HG03460 (cell line): ENCODE results near the gene PPP2R2C.

Experiments used
- ATAC-seq: cut with Tn5 transposase; IDR thresholded peaks from one replicate; pipeline ENCODE4 v1.9.1; 2021; ENCODE audit not compliant: unreplicated experiment

Gene PPP2R2C

DNA sequence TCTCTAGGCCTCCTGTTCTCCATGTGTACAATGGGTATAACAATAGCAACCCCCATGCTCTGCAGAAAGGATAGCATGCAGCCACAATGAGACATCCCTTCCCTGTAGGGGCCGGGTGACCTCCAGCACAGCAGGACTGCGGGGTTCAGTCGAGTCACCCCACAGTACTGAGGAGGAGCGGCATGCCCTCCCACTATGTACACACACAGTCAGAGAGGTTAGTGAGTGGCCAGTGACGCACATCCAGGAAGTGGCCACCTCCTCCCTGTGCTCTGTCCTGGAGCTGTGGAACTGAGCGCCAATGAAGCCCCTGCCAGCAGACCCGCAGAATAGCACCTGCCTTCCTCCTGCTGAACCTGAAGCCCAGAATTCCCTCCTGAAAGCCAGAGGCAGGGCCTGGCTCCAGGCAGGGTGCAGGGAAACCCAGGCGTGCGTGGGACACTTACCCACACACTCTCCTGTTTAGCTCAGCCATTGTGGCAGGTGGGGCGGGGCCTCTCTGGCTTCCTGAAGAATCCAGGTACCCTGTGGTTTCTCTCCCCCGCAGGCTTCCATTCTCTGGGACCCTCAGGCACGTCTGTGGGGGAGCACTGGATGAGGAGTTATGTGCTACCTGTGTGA, 152.8 kb downstream of the PPP2R2C start:
- ATAC-seq, result no peak

DNA sequence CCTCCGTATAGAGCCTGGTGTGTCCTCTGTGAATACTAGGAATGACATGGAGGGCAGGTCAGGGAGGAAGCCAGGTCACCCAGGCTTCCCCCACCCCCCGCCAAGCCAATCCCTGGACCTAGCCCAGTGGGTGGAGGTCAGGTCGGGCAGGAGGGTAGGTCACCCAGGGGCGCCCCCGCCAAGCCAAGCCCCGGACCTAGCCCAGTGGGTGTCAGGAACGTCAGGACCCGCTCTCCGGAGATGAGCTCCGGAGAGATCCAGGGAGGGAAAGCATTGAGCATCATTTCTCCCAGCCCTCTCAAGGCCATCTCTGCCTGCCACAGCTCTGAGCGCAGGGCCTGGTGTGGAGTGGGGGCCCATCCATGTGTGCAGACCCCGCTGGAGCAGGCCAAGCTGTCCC, 154.2 kb downstream of the PPP2R2C start:
- ATAC-seq, result no peak

DNA sequence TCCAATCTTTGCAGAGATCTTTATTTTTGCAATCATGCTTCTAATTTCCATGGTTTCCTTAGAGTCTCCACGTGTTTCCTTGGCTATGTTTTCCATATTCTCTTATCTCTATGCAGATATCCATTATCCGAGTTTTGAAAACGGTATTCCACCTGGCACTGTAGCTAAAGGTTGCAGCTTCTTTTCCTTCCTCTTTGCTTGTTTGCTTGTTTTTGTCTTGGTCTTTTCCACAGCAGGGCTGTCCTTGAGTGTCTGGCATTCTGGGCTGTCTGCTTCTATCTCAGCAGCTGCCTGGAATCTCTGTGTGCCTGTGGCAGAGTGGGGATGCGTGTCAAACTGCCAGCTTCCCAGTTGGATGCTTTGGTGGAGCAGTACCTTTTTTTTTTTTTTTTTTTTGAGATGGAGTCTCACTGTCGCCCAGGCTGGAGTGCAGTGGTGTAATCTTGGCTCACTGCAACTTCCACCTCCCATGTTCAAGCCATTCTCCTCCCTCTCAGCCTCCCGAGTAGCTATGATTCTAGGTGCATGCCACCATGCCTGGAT, 155.9 kb downstream of the PPP2R2C start:
- no peak for ATAC-seq

DNA sequence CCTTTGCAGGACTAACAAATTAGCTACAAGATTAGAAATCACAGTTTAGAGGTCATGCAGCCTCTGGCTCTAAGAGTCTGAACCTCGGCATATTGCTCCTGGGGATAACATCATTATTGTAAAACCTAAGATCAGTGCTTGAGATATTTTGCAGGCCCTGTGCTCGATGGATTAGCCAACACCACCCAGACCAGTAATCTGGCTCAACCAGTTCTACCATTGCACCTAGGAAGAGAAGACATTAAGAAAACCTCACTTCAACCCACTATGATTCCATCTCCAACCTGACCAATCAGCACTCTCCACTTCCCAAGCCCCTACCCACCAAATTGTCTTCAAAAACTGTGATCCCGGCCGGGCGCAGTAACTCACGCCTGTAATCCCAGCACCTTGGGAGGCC, 159.2 kb downstream of the PPP2R2C start:
- ATAC-seq, result no peak

DNA sequence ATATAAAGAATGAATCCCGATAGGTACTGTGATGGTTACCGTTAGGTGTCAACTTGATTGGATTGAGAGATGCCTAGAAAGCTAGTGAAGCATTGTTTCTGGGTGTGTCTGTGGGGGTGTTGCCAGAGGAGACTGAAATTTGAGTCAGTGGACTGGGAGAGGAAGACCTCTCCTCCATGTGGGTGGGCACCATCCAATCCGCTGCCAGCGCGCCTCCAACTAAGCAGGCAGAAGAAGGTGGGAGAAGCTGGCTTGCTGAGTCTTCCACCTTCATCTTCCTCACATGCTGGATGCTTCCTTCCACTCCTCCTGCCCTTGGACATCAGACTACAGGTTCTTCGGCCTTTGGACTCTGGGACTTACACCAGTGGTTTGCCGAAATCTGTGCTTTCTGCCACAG, 162.6 kb downstream of the PPP2R2C start:
- ATAC-seq, result no peak

DNA sequence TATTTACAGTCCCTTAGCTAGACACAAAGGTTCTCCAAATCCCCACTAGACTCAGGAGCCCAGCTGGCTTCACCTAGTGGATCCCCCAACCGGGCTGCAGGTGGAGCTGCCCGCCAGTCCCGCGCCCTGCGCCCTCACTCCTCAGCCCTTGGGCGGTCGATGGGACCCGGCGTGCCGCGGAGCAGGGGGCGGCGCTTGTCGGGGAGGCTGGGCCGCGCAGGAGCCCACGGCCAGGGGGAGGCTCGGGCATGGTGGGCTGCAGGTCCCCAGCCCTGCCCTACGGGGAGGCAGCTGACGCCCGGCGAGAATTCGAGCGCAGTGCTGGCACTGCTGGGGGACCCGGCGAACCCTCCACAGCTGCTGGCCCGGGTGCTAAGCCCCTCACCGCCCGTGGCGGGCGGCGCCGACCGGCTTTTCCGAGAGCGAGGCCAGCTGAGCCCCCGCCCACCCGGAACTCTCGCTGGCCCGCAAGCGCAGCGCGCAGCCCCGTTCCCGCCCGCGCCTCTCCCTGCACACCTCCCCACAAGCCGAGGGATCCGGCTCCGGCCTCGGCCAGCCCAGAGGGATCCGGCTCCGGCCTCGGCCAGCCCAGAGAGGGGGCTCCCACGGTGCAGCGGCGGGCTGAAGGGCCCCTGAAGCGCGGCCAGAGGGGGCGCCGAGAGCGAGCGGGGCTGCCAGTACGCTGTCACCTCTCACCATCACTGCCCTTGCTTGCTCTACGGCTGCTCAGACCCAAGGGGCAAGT, 163.3 kb downstream of the PPP2R2C start:
- no peak for ATAC-seq

DNA sequence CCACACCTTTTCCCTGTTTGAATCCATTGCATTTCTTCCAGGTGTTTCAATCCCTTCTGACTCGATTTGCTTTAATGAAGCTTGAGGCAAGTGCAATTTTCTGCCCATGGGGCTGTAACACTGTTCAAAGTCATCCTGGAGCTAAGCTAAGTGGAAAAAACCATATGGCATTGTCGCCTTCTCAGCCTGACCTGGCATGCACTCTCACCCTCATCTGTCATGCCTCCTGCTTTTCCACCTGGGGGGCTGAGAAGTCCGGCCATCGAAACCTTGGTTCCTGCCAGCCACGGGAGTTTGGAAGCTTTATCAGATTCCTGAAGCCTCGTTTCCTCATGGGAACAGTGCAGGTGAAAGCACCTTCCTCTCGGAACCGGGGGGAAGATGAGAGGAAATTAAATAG, 164.5 kb downstream of the PPP2R2C start:
- ATAC-seq, result no peak

DNA sequence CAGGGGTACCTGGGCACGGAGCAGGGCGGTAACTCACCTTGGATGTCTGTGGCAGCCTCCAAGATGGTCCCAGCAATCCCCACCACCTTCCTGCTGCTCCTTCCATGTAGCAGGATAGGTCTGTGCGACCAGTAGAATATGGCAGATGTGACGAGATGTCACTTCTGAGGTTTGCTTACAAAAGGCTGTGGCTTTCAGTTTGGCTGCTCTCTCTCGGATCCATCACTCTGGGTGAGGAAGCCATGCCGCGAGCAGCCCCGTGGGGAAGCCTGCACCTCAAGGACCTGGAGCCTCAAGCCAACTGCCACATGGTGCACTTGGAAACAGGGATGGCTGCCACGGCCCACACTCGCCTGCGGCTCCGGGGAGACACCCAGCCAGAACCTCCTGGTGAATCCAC, 165.2 kb downstream of the PPP2R2C start:
- no peak for ATAC-seq

DNA sequence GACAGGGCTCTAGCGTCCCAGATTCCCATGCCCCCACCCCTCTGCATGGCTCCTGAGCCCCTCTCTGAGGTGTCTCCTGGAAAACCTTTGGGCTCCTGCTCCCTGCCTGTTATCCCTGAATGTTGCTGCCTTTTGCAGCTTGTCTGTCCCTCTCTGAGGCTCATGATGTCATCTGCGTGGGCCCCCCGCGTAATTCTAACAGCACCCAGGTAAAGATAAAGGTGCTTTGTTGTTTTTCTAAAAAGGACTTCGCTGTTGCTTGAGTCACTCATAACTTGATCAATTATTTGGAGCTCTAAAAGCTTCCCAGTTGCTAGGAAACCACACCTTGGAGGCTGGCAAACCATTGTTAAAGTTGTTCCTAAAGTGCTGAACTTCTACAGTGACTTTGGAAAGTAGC, 166.1 kb downstream of the PPP2R2C start:
- no peak for ATAC-seq

DNA sequence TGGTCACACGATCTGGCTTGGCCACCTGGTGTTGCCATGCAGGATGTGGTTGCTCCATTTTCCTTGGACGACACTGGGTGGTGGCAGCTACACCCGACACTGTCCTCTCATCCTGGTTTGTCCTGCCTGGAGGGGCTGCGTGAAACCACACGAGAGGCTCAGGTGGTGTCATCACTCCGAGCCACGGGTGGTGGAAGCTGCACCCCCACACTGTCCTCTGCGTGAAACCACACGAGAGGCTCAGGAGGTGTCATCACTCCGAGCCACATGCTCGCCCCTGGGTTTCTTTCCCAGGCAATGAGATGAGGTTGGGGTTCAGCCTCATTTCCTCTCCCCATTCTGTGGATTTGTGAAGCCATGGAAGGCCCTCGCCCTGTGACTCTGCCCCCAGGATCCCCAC, 168.5 kb downstream of the PPP2R2C start:
- no peak for ATAC-seq

DNA sequence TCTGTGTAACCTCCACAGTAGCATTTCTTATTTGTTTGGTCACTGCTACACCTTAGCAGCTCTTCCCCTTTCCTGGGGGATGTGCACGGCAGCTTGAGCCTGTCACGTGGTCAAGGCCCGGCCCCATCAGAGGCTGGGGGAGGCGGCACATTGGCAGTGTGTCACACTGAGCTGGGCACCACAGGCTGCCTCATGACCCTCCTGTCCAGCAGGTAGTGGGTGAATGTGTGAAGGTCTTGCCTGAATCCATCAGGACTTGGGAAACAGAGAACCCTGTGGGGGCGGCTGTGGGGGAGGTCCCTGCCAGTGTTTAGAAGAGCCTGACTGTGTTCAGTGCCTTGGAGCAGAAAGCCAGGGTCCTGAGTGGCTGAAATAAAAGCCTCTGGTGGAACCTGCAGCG, 169.5 kb downstream of the PPP2R2C start:
- ATAC-seq, result no peak

DNA sequence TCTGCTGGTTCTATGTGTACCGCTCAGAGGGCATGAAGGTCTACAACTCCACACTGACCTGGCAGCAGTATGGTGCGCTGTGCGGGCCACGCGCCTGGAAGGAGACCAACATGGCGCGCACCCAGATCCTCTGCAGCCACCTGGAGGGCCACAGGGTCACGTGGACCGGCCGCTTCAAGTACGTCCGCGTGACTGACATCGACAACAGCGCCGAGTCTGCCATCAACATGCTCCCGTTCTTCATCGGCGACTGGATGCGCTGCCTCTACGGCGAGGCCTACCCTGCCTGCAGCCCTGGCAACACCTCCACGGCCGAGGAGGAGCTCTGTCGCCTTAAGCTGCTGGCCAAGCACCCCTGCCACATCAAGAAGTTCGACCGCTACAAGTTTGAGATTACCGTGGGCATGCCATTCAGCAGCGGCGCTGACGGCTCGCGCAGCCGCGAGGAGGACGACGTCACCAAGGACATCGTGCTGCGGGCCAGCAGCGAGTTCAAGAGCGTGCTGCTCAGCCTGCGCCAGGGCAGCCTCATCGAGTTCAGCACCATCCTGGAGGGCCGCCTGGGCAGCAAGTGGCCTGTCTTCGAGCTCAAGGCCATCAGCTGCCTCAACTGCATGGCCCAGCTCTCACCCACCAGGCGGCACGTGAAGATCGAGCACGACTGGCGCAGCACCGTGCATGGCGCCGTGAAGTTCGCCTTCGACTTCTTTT, 170.5 kb downstream of the PPP2R2C start:
- no peak for ATAC-seq

DNA sequence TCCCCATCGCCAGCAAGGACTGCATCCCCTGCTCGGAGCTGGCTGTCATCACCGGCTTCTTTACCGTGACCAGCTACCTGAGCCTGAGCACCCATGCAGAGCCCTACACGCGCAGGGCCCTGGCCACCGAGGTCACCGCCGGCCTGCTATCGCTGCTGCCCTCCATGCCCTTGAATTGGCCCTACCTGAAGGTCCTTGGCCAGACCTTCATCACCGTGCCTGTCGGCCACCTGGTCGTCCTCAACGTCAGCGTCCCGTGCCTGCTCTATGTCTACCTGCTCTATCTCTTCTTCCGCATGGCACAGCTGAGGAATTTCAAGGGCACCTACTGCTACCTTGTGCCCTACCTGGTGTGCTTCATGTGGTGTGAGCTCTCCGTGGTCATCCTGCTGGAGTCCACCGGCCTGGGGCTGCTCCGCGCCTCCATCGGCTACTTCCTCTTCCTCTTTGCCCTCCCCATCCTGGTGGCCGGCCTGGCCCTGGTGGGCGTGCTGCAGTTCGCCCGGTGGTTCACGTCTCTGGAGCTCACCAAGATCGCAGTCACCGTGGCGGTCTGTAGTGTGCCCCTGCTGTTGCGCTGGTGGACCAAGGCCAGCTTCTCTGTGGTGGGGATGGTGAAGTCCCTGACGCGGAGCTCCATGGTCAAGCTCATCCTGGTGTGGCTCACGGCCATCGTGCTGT, 171.2 kb downstream of the PPP2R2C start:
- ATAC-seq, result no peak

DNA sequence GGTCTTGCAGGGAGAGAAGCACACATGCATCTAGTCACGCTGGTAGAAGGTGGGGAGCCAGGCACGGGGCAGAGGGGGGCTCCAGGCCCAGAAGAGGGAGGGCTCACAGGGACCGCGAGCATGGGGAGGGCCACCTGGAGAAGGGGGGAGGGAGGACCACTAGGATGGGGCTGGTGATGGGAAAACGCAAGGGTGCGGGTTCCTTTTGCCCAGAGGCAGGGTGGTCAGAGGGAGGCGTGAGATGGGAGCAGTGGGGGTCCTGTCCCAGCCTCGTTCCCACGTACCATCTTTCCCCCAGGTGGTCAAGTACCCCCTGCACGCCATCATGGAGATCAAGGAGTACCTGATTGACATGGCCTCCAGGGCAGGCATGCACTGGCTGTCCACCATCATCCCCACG, 172.1 kb downstream of the PPP2R2C start:
- ATAC-seq, result no peak

DNA sequence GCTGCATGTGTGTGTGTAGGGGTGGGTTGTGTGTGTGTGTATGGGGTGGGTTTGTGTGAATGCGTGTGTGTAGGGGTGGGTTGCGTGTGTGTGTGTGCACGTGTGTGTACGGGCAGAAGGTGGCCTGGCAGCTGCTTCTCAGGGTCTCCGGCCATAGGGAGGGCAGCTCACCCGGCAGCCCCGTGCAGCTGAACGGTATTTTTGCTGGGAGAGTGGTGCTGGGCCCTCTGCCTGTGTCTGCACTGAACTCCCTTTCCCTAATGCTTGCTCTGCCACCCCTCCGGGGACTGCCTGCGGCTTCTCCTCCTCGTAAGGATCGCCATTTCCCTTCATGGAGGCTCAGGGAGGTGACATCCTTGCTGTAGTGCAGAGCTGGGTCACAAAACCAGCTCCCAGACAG, 172.5 kb downstream of the PPP2R2C start:
- no peak for ATAC-seq

DNA sequence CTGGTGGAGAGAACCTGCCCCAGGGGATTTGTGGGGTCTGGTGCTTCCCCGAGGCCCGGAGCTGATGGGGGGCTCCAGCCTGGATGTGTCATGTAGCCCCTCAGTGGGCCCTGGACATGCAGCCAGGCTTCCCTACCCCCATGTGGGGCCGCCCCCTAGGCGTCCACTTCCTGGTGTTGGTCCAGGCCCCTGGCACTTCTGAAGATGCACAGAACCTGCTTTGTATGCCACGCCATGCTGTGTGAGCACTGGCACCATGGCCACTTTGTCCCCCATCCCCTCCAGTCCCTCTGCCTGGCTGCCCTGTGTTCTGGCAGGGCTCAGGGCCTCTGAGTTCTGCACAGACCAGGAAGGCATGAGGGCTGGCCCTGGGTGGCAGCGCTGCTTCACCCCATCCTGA, 173.6 kb downstream of the PPP2R2C start:
- ATAC-seq, result no peak

DNA sequence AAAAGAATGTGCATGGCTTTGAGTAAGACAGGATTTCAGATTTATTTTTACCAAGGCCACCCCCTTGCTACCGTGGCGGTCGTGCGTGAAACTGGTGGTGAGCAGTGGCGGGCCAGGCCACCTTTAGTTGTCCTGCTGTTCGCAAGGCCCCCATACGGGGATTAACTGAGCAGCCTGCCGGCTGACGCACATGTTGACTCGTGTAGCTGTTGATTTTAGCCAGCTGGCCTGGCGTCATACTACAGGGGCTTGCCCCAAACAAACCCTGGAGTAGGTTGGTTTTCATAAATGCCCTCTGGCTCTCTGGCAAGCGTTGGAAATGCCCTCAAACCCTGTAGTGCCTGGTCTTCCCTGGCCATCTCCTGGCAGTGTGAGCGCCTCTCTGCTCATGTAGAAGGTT, 174.4 kb downstream of the PPP2R2C start:
- no peak for ATAC-seq

DNA sequence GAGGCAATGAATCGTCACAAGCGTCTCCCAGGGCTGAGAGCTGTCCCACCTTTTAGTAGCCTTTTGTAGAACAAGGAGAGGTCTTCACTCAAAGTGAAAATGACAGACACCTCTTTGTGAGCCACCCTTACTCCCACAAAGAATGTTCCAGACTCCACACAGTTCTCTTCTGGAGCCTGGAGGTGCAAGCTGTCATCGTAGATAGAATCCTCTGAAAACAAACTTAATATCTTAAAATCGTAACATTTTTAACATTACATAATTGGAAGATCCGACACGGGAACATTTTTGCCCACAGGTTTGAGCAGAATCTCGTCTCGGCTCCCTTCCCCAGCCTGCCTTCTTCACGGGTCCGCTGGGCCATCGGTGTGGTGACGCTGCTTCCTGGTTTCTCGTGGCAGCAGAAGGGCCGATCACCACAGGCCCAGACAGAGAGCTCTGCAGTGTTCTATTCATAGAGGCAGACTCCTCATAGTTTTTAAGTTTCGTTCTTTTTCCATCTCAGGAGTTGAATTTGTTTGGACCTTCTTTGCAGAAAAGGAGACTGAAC, 175.1 kb downstream of the PPP2R2C start:
- no peak for ATAC-seq

DNA sequence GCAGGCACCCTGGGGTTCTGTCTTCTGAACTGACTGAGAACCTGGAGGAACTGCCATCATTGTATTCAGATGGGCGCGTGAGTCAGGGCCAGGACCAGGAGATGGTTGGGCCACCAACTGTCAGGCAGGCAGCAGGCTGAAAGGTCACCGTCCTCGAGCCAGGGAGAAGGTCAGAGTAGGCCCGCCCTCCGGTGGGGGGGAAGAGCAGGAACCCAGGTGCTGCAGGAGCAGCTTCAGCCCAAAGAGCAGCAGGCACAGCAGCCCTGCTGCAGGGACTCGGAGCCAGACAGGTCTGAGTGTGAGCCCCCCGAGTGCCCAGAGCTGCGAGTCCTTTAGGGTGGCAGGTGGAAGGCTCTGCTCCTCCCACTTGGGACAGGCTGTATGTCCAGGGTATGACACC, 176.4 kb downstream of the PPP2R2C start:
- no peak for ATAC-seq

DNA sequence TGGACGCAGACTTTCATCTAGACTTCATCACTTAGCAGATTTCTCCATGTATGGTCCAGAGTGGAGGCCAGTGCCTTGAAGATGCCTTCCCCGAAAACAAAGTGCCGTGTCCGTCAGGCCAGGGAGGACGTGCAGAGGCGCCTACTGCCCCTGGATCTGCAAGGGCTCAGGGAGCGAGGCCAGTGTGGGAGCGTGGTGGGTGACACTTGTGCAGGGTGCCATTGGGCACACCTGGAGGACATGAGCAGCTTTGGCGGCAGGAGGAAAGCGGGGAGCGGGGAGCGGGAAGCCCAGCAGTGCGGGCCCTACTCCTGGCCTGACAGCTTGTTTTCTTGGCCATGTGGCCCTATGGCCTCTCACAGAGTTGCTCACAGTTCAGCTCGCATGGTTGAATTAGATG, 176.9 kb downstream of the PPP2R2C start:
- no peak for ATAC-seq

DNA sequence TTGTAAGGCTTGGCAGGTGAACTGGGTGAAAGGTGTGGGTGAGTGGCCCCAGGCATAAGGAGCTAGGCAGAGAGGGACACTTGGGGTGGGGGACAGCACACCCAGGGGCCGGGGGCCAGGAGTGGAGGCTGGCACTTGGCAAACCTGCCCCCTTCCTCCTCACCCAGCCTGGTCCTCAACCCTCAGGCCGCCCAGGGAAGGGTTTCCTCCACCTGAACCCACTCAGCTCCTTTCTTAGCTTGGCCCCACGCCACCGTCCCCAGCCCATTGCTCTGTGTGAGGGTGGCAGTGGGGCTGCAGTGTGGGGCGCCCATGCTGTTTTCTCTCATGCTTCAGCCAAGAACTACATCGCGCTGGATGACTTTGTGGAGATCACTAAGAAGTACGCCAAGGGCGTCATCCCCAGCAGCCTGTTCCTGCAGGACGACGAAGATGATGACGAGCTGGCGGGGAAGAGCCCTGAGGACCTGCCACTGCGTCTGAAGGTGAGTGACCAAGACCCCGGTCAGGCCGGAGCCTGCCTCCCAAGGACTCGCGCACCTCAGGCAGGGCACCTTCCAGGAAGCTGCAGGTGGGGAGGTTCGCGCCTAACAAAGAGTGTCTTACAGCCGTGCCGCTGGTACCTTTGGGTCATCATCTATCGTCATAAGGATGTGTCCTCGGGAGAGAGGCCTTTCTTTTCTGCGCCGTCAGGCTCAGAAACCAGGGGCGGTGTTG, 177.6 kb downstream of the PPP2R2C start:
- ATAC-seq, result no peak
